ENCODE results near the gene MARCHF3.
"Not testable (repeated sequence)": the region's sequence is repeated elsewhere in the genome, so short reads cannot be mapped to it uniquely, and the experiment has no call there.

MARCHF3 gene

GRCh38 chr5:126954981-126955380 lies 75.4 kb downstream of the MARCHF3 start:
- DNase-seq (ENCODE audit: low spot score) = no peak

- no peak for DNase-seq (ENCODE audit: low spot score)
These were observed 76.7 kb downstream of the MARCHF3 start for GRCh38 chr5:126953640-126954039.

DNA sequence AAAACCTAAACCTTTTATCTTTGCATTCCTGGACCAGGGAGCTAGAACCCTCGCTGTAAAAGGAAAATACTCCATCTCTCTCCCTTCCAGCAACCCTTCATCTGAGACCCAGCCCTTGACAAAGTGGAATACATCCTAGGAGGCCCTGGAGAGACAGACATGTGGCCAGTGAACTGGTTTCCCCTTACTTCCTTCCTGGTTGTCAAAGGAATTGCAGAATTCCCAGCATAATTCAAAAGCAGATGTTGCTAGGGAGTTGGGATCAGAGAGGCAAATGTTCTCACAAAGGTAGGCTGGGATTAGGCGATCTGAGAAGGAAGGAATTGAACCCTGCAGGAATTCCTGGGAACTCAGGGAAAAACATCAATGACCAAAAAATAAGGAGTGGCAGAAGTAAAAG lies 80.9 kb downstream of the MARCHF3 start:
- DNase-seq (ENCODE audit: low spot score) = no peak

- DNase-seq (ENCODE audit: low spot score) = no peak
These were observed 81.9 kb downstream of the MARCHF3 start for GRCh38 chr5:126948453-126948852.

DNA sequence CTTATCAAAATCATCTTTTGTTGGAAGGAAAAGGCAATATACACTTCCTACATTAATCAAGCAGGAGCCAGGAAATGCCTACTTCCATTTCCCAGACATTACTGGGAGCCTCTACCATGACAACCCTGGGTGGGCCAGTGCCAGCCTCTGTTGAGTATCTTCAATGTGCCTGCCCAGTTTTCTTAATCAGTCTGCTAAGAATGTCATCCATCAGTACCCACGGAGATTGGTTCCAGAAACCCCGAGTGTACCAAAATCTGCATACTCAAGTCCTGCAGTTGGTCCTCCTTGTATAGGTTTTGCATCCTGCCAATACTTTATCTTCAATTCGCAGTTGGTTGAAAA lies 82.4 kb downstream of the MARCHF3 start:
- DNase-seq (ENCODE audit: low spot score) = no peak

DNA sequence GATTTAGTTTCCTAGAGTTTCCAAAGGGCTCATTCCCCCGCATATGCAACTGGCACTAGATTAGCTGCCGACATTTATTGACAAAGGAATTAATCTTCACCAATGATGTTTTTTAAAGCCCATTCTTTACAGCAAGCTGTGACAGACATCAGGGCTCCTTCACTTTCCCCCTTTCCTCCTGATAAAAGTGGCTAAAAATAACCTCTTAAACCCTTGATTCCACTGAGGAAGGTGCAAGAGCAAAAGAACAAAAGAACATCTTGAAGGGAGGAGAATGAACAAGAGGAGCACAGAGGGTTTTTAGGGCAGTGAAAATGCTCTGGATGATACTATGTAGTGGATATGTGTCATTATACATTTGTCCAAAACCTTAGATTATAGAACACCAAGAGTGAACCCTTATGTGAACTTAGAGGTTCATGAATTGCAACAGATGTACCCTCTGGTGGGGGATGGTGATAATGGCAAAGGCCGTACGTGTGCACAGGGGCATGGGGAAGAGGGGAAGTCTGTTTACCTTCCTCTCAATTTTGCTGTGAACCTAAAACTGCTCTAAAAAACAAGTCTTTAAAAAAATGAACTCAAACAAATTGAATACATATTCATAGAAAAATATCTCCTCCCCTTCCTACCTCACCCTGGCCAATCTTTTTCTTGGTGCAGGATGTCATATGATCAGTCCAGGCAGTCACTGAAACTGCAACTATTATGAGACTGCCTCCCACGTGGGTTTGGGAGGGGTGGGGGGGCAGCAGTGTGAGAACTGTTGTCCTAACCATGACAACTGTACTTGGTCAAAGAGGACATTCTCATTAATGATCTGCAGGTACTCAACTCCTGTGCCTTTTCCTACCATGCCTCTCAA lies 83.0 kb downstream of the MARCHF3 start:
- DNase-seq (ENCODE audit: low spot score) = no peak

- DNase-seq (ENCODE audit: low spot score) = not testable (repeated sequence)
These were observed 87.5 kb downstream of the MARCHF3 start for GRCh38 chr5:126942908-126943307.

- no peak for DNase-seq (ENCODE audit: low spot score)
These were observed 89.0 kb downstream of the MARCHF3 start for GRCh38 chr5:126941403-126941802.

DNA sequence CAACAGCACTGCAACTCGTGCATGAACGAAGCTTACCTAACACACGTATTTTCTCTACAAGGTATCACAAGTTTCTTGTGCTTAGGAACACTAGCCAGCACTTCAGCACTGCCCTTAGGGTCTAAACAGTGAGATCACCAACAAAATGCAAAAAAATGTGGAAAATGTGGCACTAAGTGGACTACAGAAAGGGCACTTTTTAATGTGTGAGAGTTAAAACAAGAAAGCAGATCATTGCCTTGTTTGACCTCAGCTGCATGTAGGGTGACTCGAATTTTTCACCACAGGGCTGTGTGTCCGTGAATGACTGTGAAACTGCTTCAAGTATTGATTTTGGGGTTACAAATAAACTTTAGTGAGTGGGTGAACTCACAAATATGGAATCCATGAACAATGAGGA lies 90.5 kb downstream of the MARCHF3 start:
- no peak for DNase-seq (ENCODE audit: low spot score)

- DNase-seq (ENCODE audit: low spot score) = no peak
These were observed 91.9 kb downstream of the MARCHF3 start for GRCh38 chr5:126938466-126938865.

DNA sequence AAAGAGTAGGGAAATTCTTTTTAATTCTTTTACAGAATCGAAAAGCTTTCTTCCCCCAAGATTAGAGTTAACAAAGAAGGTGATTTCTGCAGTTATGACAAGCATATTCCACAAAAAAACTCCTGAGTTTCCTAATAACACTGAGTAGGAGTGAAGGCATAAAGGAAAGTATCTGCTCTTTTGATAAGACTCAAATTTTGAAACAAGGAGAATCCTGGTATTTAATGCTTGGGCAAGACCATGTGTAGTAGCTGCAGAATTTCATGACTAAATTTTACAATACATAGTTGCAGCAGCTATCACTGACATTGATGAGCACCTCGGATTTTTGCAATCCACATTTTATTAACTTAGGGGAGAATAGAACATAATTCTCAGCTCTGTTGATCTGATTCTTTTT lies 92.6 kb downstream of the MARCHF3 start:
- no peak for DNase-seq (ENCODE audit: low spot score)

DNA sequence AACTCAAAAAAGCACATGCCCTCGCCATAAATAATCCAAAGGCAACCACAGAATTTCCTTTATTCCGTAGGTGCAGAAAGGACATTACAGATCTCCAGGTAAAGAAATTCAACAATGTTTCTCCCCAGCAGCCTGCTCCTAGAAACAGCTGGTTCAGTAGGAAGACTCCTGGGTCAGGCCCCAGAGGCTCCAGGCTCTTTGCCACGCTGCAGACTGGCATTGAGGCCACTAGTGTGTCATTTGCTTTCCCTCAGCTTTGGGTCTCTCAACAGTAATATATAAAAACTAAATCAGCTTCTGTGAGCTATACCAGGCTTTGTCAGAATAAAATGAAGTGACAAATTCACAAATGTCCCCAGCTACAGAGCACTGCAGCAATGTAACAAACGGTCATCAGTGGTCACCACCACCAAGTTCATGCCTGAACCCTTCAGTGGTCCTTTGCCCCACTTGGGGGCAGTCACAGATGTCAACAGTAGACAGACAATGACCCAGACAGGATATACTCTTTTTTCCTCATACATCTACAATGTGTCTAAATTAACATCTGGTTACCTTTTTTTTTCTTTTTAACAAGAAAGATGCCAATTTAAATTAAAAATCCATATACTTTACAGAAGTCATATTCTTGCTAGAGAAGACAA lies 93.5 kb downstream of the MARCHF3 start:
- no peak for DNase-seq (ENCODE audit: low spot score)

GRCh38 chr5:126931963-126932660 lies 98.2 kb downstream of the MARCHF3 start:
- no peak for DNase-seq (ENCODE audit: low spot score)

DNA sequence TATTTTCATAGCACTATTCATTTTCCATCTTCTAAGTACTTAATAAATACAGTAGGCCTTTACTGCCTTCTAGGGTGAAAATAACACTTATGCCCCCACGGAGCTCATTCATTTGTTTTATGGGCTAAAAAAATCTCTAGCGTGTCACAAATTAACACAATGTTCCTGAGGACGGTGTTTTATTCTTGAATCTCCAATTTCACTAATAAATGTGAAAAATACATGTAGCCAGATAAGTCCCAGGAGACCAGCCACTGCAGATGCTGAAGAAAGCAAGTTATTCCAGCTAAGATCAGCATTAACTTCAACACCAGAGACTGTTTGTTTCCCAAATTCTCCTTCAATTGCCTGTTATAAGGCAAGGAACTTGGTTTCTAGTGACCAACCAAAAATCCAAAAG lies 102.3 kb downstream of the MARCHF3 start:
- DNase-seq (ENCODE audit: low spot score) = no peak

GRCh38 chr5:126927429-126927828 lies 102.9 kb downstream of the MARCHF3 start:
- DNase-seq (ENCODE audit: low spot score) = no peak

DNA sequence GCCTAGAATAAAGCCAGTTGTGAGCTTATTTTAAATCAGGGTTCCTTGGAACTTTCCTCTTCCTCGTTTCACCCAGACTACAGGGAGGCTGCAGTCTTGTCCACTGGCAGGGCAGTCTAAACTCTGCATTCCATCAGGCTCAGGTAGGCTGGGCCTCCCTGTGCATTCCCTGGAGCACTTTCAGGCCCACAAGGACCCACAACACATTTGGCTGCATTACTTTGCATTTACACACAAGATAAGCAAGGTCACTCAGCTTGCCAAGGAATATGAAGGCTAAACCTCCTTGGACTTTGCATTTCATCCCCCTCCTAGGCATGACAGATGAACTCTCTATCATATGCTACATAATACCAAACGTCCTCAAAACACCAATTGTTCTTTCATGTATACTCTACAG lies 104.2 kb downstream of the MARCHF3 start:
- no peak for DNase-seq (ENCODE audit: low spot score)

- no peak for DNase-seq (ENCODE audit: low spot score)
These were observed 104.9 kb downstream of the MARCHF3 start for GRCh38 chr5:126925482-126925881.

GRCh38 chr5:126924331-126925033 lies 105.9 kb downstream of the MARCHF3 start:
- no peak for DNase-seq (ENCODE audit: low spot score)

GRCh38 chr5:126921241-126922091 lies 108.9 kb downstream of the MARCHF3 start:
- DNase-seq (ENCODE audit: low spot score) = no peak

DNA sequence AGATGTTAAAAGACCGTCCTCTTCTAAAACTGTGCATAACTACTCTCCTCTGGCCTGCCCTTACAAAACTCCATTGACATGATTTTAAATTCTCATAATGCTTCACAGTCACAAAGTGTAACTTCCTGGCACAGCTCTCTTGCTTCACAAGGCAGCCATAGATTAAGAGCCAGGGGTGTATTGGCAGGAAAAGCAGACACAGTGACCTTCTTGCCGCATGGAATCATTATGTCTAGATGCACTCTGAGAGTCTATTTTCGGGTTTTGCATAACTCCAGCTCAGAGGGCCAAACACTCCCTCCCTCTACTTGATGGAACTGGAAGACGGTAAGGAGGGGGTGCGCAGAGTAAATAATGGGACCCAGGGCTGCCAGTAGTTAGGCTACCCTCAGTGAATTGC lies 110.1 kb downstream of the MARCHF3 start:
- no peak for DNase-seq (ENCODE audit: low spot score)

DNA sequence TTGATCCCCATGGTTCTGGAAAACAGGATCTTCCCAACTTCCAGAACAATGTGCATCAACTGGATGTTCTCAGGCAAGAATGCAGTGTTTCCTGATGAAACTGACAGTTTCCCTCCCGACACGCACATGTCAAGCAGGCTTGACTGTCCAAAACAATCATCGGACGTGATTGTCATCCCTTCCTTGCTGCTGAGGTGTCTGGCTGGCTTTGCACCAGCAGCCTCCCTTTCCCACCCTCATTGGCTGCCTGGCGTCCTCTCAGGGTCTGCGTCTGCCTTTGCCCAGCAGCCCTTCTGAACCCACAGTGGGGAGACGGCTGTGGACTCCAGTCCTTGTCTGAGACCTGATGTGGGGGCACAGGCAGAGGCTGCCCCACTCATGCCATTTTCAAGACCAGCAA lies 110.8 kb downstream of the MARCHF3 start:
- DNase-seq (ENCODE audit: low spot score) = no peak

- DNase-seq (ENCODE audit: low spot score) = no peak
These were observed 111.8 kb downstream of the MARCHF3 start for GRCh38 chr5:126918615-126918957.

All from germinal center (tissue), 1 donor.